Measurements from ENCODE around the gene RAB11FIP3. TPM values are rescaled to one million over a fixed set of nuclear protein-coding genes. Genes with fewer than 3 reads are reported as not detected.
A peak's percentile ranks its signal among the peaks of the same experiment; 100 is the strongest.
"Not testable (repeated sequence)": the region's sequence is repeated elsewhere in the genome, so short reads cannot be mapped to it uniquely, and the experiment has no call there.

The RAB11FIP3 gene
- total and polyA plus RNA-seq, 4 donors, result 24.2 to 107 (median 66.4) TPM

DNA sequence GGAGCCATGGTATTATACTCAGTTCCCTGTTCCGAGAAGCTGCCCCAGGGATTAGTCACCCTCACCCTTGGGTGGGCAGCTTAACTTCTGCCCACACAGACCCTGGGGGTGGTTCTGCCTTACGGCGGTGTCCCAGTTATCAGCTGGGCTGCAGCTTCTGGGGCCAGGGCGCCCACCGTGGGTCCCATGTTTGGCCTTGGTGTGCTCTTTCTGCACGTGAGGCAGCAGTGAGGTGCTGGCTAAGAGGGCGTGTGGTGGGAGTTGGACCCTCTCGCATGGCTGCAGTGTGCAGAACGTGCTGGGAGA, 46.7 kb downstream of the RAB11FIP3 start:
- Histone ChIP-seq H3K27me3 (ENCODE audit: control insufficient read depth, insufficient read depth, low read length) (no peaks in the 10 kb centered on the region), H3K4me3 (ENCODE audit: low read depth, low read length) (no peak overlapping the region), H3K27ac (ENCODE audit: low read depth, low read length) (peak overlapping the region; percentile 86), H3K9me3 (ENCODE audit: control insufficient read depth, insufficient read depth, low read length) (no peaks in the 10 kb centered on the region), H3K4me1 (ENCODE audit: control insufficient read depth, insufficient read depth, low read length) (peaks cover 69% of the 10 kb centered on the region), H3K36me3 (ENCODE audit: control insufficient read depth, insufficient read depth, low read length) (peaks cover 30% of the 10 kb centered on the region)
- 79% methylated on average over 9 of the region's 9 CpGs for WGBS (ENCODE audit: insufficient coverage)
- DNase-seq (ENCODE audit: low read depth in 4 of 6, low spot score in 6 of 6), result no peak

GRCh38 chr16:473046-474043, 47.9 kb downstream of the RAB11FIP3 start:
- H3K36me3 ChIP-seq (ENCODE audit: control insufficient read depth, insufficient read depth, low read length), result peaks cover 32% of the 10 kb centered on the region
- peaks cover 67% of the 10 kb centered on the region for H3K4me1 ChIP-seq (ENCODE audit: control insufficient read depth, insufficient read depth, low read length)
- H3K4me3 ChIP-seq (ENCODE audit: low read depth, low read length), result no peak overlapping the region
- no peaks in the 10 kb centered on the region for H3K27me3 ChIP-seq (ENCODE audit: control insufficient read depth, insufficient read depth, low read length)
- H3K9me3 ChIP-seq (ENCODE audit: control insufficient read depth, insufficient read depth, low read length), result no peaks in the 10 kb centered on the region
- DNase-seq (ENCODE audit: low read depth in 4 of 6, low spot score in 6 of 6), result no peak
- WGBS (ENCODE audit: insufficient coverage), result 90% methylated on average over 16 of the region's 32 CpGs
- H3K27ac ChIP-seq (ENCODE audit: low read depth, low read length), result no peak overlapping the region

DNA sequence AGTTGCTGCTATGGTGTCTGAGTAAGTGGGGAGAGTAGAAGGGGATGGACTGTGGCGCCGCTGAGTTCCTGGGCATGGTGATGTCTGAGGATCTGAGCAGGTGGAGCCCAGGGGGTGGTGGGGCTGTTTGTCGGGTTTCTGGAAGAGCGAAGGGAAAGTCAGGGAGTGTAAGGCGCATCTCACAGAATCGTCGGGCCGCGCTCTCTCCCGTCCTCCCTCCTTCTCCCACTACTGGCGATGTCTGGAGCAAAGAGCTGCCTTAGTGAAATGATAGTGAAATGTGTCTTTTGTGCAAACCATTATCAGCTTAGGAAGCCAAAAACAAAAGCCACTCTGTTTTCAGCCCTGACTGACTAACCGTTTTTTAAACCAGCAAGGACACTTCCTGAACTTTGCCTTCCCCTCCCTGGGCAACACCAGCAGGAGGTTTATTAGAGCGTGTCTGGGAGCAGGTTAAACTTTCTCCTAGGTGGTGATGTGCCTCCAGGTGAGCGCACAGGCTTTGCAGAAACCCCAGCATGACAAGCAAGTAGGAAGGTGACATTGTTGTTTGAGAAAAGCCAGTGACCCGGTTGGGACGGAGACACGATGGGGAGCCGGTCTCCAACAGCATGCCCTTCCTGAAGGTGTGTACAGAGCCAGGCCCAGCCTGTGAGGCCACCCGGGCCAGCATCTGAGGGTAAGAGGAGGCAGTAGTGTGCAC, 49.1 kb downstream of the RAB11FIP3 start:
- peaks cover 32% of the 10 kb centered on the region for H3K36me3 ChIP-seq (ENCODE audit: control insufficient read depth, insufficient read depth, low read length)
- DNase-seq (ENCODE audit: low read depth in 4 of 6, low spot score in 6 of 6), result peak in 1 of 6 donors; percentile 40
- WGBS (ENCODE audit: insufficient coverage), result 59% methylated on average over 8 of the region's 19 CpGs
- no peaks in the 10 kb centered on the region for H3K9me3 ChIP-seq (ENCODE audit: control insufficient read depth, insufficient read depth, low read length)
- no peak overlapping the region for H3K27ac ChIP-seq (ENCODE audit: low read depth, low read length)
- no peaks in the 10 kb centered on the region for H3K27me3 ChIP-seq (ENCODE audit: control insufficient read depth, insufficient read depth, low read length)
- peaks cover 65% of the 10 kb centered on the region for H3K4me1 ChIP-seq (ENCODE audit: control insufficient read depth, insufficient read depth, low read length)
- H3K4me3 ChIP-seq (ENCODE audit: low read depth, low read length), result no peak overlapping the region

DNA sequence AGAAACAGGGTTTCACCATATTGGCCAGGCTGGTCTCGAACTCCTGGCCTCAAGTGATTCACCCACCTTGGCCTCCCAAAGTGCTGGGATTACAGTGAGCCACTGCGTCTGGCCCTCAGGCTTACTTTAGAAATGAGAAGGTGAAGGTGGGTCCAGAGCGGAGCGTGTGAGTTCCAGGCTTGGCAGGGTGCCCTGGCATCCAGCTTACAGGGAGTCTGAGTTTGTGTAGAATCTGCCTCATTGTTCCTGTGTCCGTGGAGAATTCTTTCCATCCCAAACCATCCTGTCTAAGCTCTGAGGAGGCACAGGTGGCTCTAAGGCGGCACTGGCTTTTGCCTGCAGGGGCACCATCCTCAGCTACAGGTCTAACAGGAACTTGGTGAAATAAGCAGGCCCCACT, 50.6 kb downstream of the RAB11FIP3 start:
- WGBS (ENCODE audit: insufficient coverage), result 56% methylated on average over 5 of the region's 6 CpGs
- Histone ChIP-seq H3K4me1 (ENCODE audit: control insufficient read depth, insufficient read depth, low read length) (peaks cover 56% of the 10 kb centered on the region), H3K27me3 (ENCODE audit: control insufficient read depth, insufficient read depth, low read length) (no peaks in the 10 kb centered on the region), H3K27ac (ENCODE audit: low read depth, low read length) (no peak overlapping the region), H3K4me3 (ENCODE audit: low read depth, low read length) (no peak overlapping the region), H3K36me3 (ENCODE audit: control insufficient read depth, insufficient read depth, low read length) (peaks cover 31% of the 10 kb centered on the region), H3K9me3 (ENCODE audit: control insufficient read depth, insufficient read depth, low read length) (no peaks in the 10 kb centered on the region)
- DNase-seq (ENCODE audit: low read depth in 4 of 6, low spot score in 6 of 6), result no peak

- no peaks in the 10 kb centered on the region for H3K27me3 ChIP-seq (ENCODE audit: control insufficient read depth, insufficient read depth, low read length)
- H3K36me3 ChIP-seq (ENCODE audit: control insufficient read depth, insufficient read depth, low read length), result peaks cover 25% of the 10 kb centered on the region
- H3K27ac ChIP-seq (ENCODE audit: low read depth, low read length), result no peak overlapping the region
- H3K9me3 ChIP-seq (ENCODE audit: control insufficient read depth, insufficient read depth, low read length), result no peaks in the 10 kb centered on the region
- H3K4me1 ChIP-seq (ENCODE audit: control insufficient read depth, insufficient read depth, low read length), result peaks cover 45% of the 10 kb centered on the region
- no peak overlapping the region for H3K4me3 ChIP-seq (ENCODE audit: low read depth, low read length)
- DNase-seq (ENCODE audit: low read depth in 4 of 6, low spot score in 6 of 6), result no peak
- WGBS (ENCODE audit: insufficient coverage), result 77% methylated on average over 23 of the region's 23 CpGs
Observed at GRCh38 chr16:477301-478157, 52.1 kb downstream of the RAB11FIP3 start.

DNA sequence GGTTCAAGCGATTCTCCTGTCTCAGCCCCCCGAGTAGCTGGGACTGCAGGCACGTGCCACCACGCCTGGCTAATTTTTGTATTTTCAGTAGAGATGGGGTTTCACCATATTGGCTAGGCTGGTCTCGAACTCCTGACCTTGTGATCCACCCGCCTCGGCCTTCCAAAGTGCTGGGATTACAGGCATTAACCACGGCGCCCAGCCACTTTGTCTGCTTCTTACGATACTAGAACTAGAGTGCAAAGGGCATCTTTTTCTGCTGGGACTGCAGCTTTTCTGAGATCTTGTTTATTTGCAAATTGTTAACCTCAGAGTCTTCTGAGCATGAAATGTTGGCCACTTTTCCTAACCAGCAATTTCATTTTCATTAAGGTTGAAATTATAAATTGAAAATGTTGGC, 52.8 kb downstream of the RAB11FIP3 start:
- H3K4me1 ChIP-seq (ENCODE audit: control insufficient read depth, insufficient read depth, low read length), result peaks cover 46% of the 10 kb centered on the region
- H3K9me3 ChIP-seq (ENCODE audit: control insufficient read depth, insufficient read depth, low read length); H3K27ac ChIP-seq (ENCODE audit: low read depth, low read length); DNase-seq (ENCODE audit: low read depth in 4 of 6, low spot score in 6 of 6); H3K27me3 ChIP-seq (ENCODE audit: control insufficient read depth, insufficient read depth, low read length); H3K4me3 ChIP-seq (ENCODE audit: low read depth, low read length): not testable (repeated sequence)
- peaks cover 33% of the 10 kb centered on the region for H3K36me3 ChIP-seq (ENCODE audit: control insufficient read depth, insufficient read depth, low read length)
- WGBS (ENCODE audit: insufficient coverage), result 86% methylated on average over 7 of the region's 10 CpGs

DNA sequence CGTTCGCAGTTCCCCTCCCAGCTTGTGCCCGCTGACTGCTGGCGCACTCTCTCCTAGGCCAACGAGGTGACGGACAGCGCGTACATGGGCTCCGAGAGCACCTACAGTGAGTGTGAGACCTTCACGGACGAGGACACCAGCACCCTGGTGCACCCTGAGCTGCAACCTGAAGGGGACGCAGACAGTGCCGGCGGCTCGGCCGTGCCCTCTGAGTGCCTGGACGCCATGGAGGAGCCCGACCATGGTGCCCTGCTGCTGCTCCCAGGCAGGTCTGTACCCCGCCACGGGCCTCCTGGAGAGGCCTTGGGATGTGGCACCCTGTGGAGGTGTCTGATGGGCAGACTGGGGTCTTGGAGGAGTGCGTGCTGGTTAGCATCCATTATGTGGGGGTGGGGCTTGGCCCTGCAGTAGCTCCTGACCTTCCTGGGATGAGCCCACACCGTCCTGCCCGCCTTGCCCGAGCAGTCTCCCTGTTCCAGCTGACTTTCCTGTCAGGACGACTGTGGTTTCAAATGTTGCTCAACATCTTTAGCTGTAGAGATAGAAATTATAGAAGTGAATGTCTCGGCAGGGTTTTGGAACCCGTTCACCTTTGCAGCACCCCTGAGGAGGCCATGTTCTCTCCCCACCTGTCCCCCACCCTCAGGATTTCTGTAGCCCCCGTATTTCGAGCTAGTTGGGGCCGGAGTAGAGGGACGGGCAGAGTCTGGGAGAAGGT, 57.2 kb downstream of the RAB11FIP3 start:
- 89% methylated on average over 24 of the region's 31 CpGs for WGBS (ENCODE audit: insufficient coverage)

DNA sequence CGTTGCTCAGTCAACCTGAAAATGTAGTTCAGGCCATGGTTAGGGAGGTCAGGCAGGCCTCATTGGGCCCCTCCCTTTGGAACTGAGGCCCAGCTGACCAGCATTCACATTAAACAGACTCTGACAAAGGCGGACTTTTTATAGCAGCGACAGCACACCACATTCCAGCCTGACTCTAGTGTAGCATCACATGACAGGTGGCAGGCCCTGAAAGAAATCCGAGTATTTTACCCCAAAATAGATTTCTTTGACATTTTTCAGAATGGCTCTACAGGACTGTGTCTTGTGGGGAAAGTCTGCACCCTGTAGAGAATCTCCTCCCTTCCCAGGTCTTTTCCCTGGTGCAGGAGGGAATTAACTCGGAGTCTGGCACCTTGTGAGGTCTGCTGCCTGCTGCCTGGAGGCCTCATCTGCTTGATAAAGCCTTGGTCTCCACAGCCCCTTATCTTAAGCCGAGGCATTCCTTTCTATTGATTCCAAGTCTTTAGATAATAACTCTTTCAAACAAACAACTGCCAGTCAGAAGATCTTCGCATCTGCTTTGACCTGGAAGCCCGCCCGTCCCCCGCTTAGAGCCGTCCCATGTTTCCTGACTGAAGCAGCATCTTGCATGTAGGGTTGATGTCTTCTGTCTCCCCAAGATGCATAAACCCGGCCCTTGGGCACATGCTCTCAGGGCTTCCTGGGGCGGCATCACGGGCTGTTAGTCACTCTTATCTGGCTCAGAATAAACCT, 58.1 kb downstream of the RAB11FIP3 start:
- Histone ChIP-seq H3K27me3 (ENCODE audit: control insufficient read depth, insufficient read depth, low read length) (no peaks in the 10 kb centered on the region), H3K4me3 (ENCODE audit: low read depth, low read length) (no peak overlapping the region), H3K4me1 (ENCODE audit: control insufficient read depth, insufficient read depth, low read length) (peaks cover 12% of the 10 kb centered on the region), H3K36me3 (ENCODE audit: control insufficient read depth, insufficient read depth, low read length) (peaks cover 52% of the 10 kb centered on the region), H3K9me3 (ENCODE audit: control insufficient read depth, insufficient read depth, low read length) (no peaks in the 10 kb centered on the region), H3K27ac (ENCODE audit: low read depth, low read length) (no peak overlapping the region)
- 29% methylated on average over 13 of the region's 14 CpGs for WGBS (ENCODE audit: insufficient coverage)
- DNase-seq (ENCODE audit: low read depth in 4 of 6, low spot score in 6 of 6), result peak in 1 of 6 donors; percentile 55

More for the DNA sequence above, 57.2 kb downstream of the RAB11FIP3 start:
- peaks cover 12% of the 10 kb centered on the region for H3K4me1 ChIP-seq (ENCODE audit: control insufficient read depth, insufficient read depth, low read length)
- H3K4me3 ChIP-seq (ENCODE audit: low read depth, low read length), result no peak overlapping the region
- H3K36me3 ChIP-seq (ENCODE audit: control insufficient read depth, insufficient read depth, low read length), result peaks cover 47% of the 10 kb centered on the region
- DNase-seq (ENCODE audit: low read depth in 4 of 6, low spot score in 6 of 6), result no peak
- H3K9me3 ChIP-seq (ENCODE audit: control insufficient read depth, insufficient read depth, low read length), result no peaks in the 10 kb centered on the region
- no peak overlapping the region for H3K27ac ChIP-seq (ENCODE audit: low read depth, low read length)
- no peaks in the 10 kb centered on the region for H3K27me3 ChIP-seq (ENCODE audit: control insufficient read depth, insufficient read depth, low read length)

Data from spinal cord (tissue), 10 donors.